ENCODE results near the gene BRPF1.

The BRPF1 gene

GRCh38 chr3:9710174-9710739 lies 21.3 kb upstream of the BRPF1 start:
- no peak for TF ChIP-seq FOXP2 (optimal IDR thresholded peaks at IDR 0.05; ENCODE audit: borderline replicate concordance, extremely low read depth, extremely low read length, insufficient read depth)
- TF ChIP-seq TAF1 (IDR thresholded peaks at IDR 0.05; ENCODE audit: borderline replicate concordance, insufficient read depth, low read length) = no peak
- TF ChIP-seq REST (IDR thresholded peaks at IDR 0.05; ENCODE audit: insufficient read depth in 1 of 2, low read depth in 2 of 2, low read length in 2 of 2) = no peak

- TF ChIP-seq TAF1 (IDR thresholded peaks at IDR 0.05; ENCODE audit: borderline replicate concordance, insufficient read depth, low read length) (no peak), POLR2AphosphoS5 (IDR thresholded peaks at IDR 0.05; ENCODE audit: low read depth, low read length) (no peak), FOXP2 (optimal IDR thresholded peaks at IDR 0.05; ENCODE audit: borderline replicate concordance, extremely low read depth, extremely low read length, insufficient read depth) (no peak), SIN3A (IDR thresholded peaks at IDR 0.05; ENCODE audit: borderline replicate concordance, insufficient read depth, low read length) (no peak), REST (IDR thresholded peaks at IDR 0.05; ENCODE audit: insufficient read depth in 1 of 2, low read depth in 2 of 2, low read length in 2 of 2) (no peak)
Measured at GRCh38 chr3:9712415-9712814, 19.1 kb upstream of the BRPF1 start.

- TF ChIP-seq REST (IDR thresholded peaks at IDR 0.05; ENCODE audit: insufficient read depth in 1 of 2, low read depth in 2 of 2, low read length in 2 of 2) (no peak), POLR2AphosphoS5 (IDR thresholded peaks at IDR 0.05; ENCODE audit: low read depth, low read length) (no peak), FOXP2 (optimal IDR thresholded peaks at IDR 0.05; ENCODE audit: borderline replicate concordance, extremely low read depth, extremely low read length, insufficient read depth) (no peak), TAF1 (IDR thresholded peaks at IDR 0.05; ENCODE audit: borderline replicate concordance, insufficient read depth, low read length) (no peak), SIN3A (IDR thresholded peaks at IDR 0.05; ENCODE audit: borderline replicate concordance, insufficient read depth, low read length) (no peak)
Measured at GRCh38 chr3:9713142-9713541, 18.4 kb upstream of the BRPF1 start.

- TF ChIP-seq SIN3A (IDR thresholded peaks at IDR 0.05; ENCODE audit: borderline replicate concordance, insufficient read depth, low read length) (no peak), FOXP2 (optimal IDR thresholded peaks at IDR 0.05; ENCODE audit: borderline replicate concordance, extremely low read depth, extremely low read length, insufficient read depth) (no peak), REST (IDR thresholded peaks at IDR 0.05; ENCODE audit: insufficient read depth in 1 of 2, low read depth in 2 of 2, low read length in 2 of 2) (no peak), POLR2AphosphoS5 (IDR thresholded peaks at IDR 0.05; ENCODE audit: low read depth, low read length) (no peak), TAF1 (IDR thresholded peaks at IDR 0.05; ENCODE audit: borderline replicate concordance, insufficient read depth, low read length) (no peak)
Measured at GRCh38 chr3:9715136-9715535, 16.4 kb upstream of the BRPF1 start.

All from PFSK-1 (cell line).